Keratinocyte (primary cell): ENCODE data around the gene UNC13C. TPM values are rescaled to one million over a fixed set of nuclear protein-coding genes. Genes with fewer than 3 reads are reported as not detected.

Experiments used
- DNase-seq: peaks from one replicate; pipeline ENCODE4 v3.0.0-alpha.2; 2011; ENCODE audit warnings: low read depth, missing footprints, low spot score
- FAIRE-seq: peaks from 2 replicates; lab custom pipeline; 2011; peaks lifted over from hg19 to GRCh38; lab: Jason Lieb, UNC
- H2AFZ ChIP-seq: 2 replicates; pipeline ENCODE4 v1.6.0; 2012; ENCODE audit warnings: low read length, control low read depth, inconsistent platforms; ENCODE audit not compliant: control insufficient read depth
- H3K27ac ChIP-seq: 2 replicates; pipeline ENCODE4 v1.5.1; 2011; ENCODE audit warnings: low read length; ENCODE audit not compliant: control insufficient read depth, insufficient read depth
- H3K27me3 ChIP-seq: 3 replicates; pipeline ENCODE4 v1.6.0; 2011; ENCODE audit warnings: low read length; ENCODE audit not compliant: control insufficient read depth, insufficient read depth; ENCODE audit errors: extremely low read depth
- H3K36me3 ChIP-seq, 2 experiments: 2 replicates in 1 of 2; 3 replicates in 1 of 2; pipeline ENCODE4 v1.5.1; 2011; ENCODE audit warnings: low read length in 2 of 2, mild to moderate bottlenecking in 1 of 2; ENCODE audit not compliant: control insufficient read depth in 2 of 2, insufficient read depth in 2 of 2; ENCODE audit errors: extremely low read depth in 1 of 2
- H3K4me1 ChIP-seq: 3 replicates; pipeline ENCODE4 v1.5.1; 2011; ENCODE audit warnings: low read length; ENCODE audit not compliant: control insufficient read depth, insufficient read depth; ENCODE audit errors: extremely low read depth
- H3K4me2 ChIP-seq: 3 replicates; pipeline ENCODE4 v1.6.0; 2011; ENCODE audit warnings: low read depth, low read length; ENCODE audit not compliant: control insufficient read depth, insufficient read depth; ENCODE audit errors: extremely low read depth
- H3K4me3 ChIP-seq, 3 experiments: fragments of 200-600 bp in 1 of 3; sonication (generic) in 1 of 3; 2 replicates in 2 of 3; 3 replicates in 1 of 3; pipeline ENCODE4 v1.5.1; 2011 to 2016; ENCODE audit warnings: low read length in 3 of 3, mild to moderate bottlenecking in 3 of 3, control low read depth in 2 of 3, inconsistent platforms in 1 of 3, low read depth in 1 of 3, mixed read lengths in 1 of 3, mixed run types in 1 of 3, moderate library complexity in 1 of 3; ENCODE audit not compliant: control insufficient read depth in 2 of 3, insufficient read depth in 2 of 3; ENCODE audit errors: extremely low read depth in 1 of 3
- H3K79me2 ChIP-seq: 2 replicates; pipeline ENCODE4 v1.6.0; 2012; ENCODE audit warnings: low read length; ENCODE audit not compliant: control insufficient read depth, insufficient read depth
- H3K9ac ChIP-seq: 3 replicates; pipeline ENCODE4 v1.6.0; 2011; ENCODE audit warnings: low read length; ENCODE audit not compliant: control insufficient read depth, insufficient read depth; ENCODE audit errors: extremely low read depth
- H3K9me1 ChIP-seq: 3 replicates; pipeline ENCODE4 v1.6.0; 2011; ENCODE audit warnings: low read length; ENCODE audit not compliant: control insufficient read depth, insufficient read depth; ENCODE audit errors: extremely low read depth
- H3K9me3 ChIP-seq: 2 replicates; pipeline ENCODE4 v1.5.1; 2012; ENCODE audit warnings: low read depth, low read length; ENCODE audit not compliant: control insufficient read depth
- H4K20me1 ChIP-seq: 3 replicates; pipeline ENCODE4 v1.6.0; 2011; ENCODE audit warnings: low read length; ENCODE audit not compliant: control insufficient read depth, insufficient read depth; ENCODE audit errors: extremely low read depth
- EZH2 ChIP-seq: IDR thresholded peaks from one replicate; pipeline ENCODE4 v1.6.1; 2012; ENCODE audit warnings: inconsistent platforms, mild to moderate bottlenecking, low read length, moderate library complexity
- dilution Hi-C: fragments of 300-500 bp; cut with MboI; formaldehyde crosslinking; loops from one replicate; pipeline ENCODE4 v1.7.0; 2020; ENCODE audit warnings: low sequenced_read_pairs; ENCODE audit not compliant: extremely low pct_ligation_motif_present
- polyA plus RNA-seq, 5 experiments: library from polyadenylated mRNA; depleted of rRNA in 3 of 5; stranded (reverse) in 3 of 5; stranded (forward) in 1 of 5; unstranded in 1 of 5; fragments of >200 nt; gene quantifications; 1 replicate in 1 of 5; 2 replicates in 3 of 5; 3 replicates in 1 of 5; pipeline versions ENCODE4 v1.2.1 to v1.2.3, GENCODE V29; 2011 to 2012; ENCODE audit warnings: missing spikeins in 2 of 5, low read depth in 1 of 5, low replicate concordance in 1 of 5
- TF ChIP-seq, protein P1 (sequence below), 3 experiments: IDR thresholded peaks in 1 of 3; conservative IDR thresholded peaks in 1 of 3; optimal IDR thresholded peaks in 1 of 3; 2 replicates in 2 of 3; 3 replicates in 1 of 3; pipeline versions ENCODE3 to v1.5.1; 2011; ENCODE audit warnings: low read length in 3 of 3, mild to moderate bottlenecking in 3 of 3, moderate library complexity in 2 of 3, control low read depth in 1 of 3, inconsistent platforms in 1 of 3; ENCODE audit not compliant: insufficient read depth in 2 of 3; ENCODE audit errors: extremely low read depth in 1 of 3

Gene UNC13C
- polyA plus RNA-seq, 1 donor (not counting 4 experiments of a cell fraction or from before 2014, with no cell fraction given): not detected

DNA sequence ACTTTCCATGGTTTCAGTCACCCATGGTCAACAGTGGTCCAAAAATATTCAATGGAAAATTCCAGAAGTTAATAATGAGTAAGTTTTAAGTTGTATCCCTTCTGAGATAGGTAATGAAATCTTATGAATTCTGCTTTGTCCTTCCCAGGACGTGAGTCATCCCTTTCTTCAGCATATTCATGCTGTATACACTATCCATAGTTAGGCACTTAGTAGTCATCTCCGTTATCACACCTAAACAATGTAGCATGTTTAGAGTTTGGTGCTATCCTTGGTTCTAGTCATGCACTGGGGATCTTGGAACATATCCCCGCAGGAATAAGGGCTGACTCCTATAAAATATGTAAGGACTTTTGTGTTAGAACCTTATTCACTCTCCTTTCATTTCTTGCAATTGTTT lies 153.2 kb downstream of the UNC13C start:
- Histone ChIP-seq H4K20me1 (no peaks in the 10 kb centered on the region), H3K9ac (no peak overlapping the region), H2AFZ (no peak overlapping the region), H3K9me1 (no peaks in the 10 kb centered on the region), H3K27ac (no peak overlapping the region), H3K4me1 (no peaks in the 10 kb centered on the region), H3K79me2 (no peaks in the 10 kb centered on the region), H3K4me3 (no peak overlapping the region), H3K9me3 (no peaks in the 10 kb centered on the region), H3K27me3 (no peaks in the 10 kb centered on the region), H3K4me2 (no peak overlapping the region), H3K36me3 (no peaks in the 10 kb centered on the region)
- peak; percentile 46 for FAIRE-seq
- dilution Hi-C loops: no loop called here
- TF ChIP-seq, protein P1, sequence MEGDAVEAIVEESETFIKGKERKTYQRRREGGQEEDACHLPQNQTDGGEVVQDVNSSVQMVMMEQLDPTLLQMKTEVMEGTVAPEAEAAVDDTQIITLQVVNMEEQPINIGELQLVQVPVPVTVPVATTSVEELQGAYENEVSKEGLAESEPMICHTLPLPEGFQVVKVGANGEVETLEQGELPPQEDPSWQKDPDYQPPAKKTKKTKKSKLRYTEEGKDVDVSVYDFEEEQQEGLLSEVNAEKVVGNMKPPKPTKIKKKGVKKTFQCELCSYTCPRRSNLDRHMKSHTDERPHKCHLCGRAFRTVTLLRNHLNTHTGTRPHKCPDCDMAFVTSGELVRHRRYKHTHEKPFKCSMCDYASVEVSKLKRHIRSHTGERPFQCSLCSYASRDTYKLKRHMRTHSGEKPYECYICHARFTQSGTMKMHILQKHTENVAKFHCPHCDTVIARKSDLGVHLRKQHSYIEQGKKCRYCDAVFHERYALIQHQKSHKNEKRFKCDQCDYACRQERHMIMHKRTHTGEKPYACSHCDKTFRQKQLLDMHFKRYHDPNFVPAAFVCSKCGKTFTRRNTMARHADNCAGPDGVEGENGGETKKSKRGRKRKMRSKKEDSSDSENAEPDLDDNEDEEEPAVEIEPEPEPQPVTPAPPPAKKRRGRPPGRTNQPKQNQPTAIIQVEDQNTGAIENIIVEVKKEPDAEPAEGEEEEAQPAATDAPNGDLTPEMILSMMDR (optimal IDR thresholded peaks at IDR 0.05 in 1 of 3, IDR thresholded peaks at IDR 0.05 in 1 of 3, conservative IDR thresholded peaks at IDR 0.05 in 1 of 3; ENCODE audit: extremely low read depth in 1 of 3, insufficient read depth in 2 of 3, low read length in 3 of 3): no peak
- no peak for TF ChIP-seq EZH2
- DNase-seq: no peak

DNA sequence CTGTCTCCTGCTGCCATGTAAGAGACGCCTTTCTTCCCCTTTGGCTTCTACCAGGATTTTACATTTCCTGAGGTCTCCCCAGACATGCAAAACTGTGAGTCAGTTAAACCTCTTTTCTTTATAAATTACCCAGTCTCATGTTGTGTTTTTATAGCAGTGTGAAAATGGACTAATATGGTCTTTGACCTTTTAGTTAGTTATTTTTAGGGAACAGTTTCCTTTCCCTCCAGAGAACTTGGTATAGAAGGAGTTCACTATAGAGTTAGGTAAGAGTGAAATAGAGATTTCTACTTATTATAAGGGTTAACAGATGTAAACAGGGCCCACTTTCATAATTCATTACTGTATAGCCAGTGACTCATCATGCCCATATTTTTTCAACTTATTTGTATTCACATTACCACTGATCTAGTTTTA lies 170.9 kb downstream of the UNC13C start:
- no peak overlapping the region for H3K4me3 ChIP-seq
- H3K27ac ChIP-seq: no peak overlapping the region
- FAIRE-seq (no peak), DNase-seq (no peak)
- no peaks in the 10 kb centered on the region for H3K36me3 ChIP-seq
- H4K20me1 ChIP-seq: no peaks in the 10 kb centered on the region
- H3K9me1 ChIP-seq: no peaks in the 10 kb centered on the region
- no peaks in the 10 kb centered on the region for H3K27me3 ChIP-seq
- H3K9ac ChIP-seq: no peak overlapping the region
- H3K4me1 ChIP-seq: no peaks in the 10 kb centered on the region
- dilution Hi-C loops: no loop called here
- no peaks in the 10 kb centered on the region for H3K79me2 ChIP-seq
- H3K9me3 ChIP-seq: no peaks in the 10 kb centered on the region
- TF ChIP-seq EZH2: no peak
- TF ChIP-seq, protein P1 (optimal IDR thresholded peaks at IDR 0.05 in 1 of 3, IDR thresholded peaks at IDR 0.05 in 1 of 3, conservative IDR thresholded peaks at IDR 0.05 in 1 of 3; ENCODE audit: extremely low read depth in 1 of 3, insufficient read depth in 2 of 3, low read length in 3 of 3): no peak
- no peak overlapping the region for H3K4me2 ChIP-seq
- H2AFZ ChIP-seq: no peak overlapping the region
